ENCODE data around the gene TTLL9.
"Not testable (repeated sequence)": the region's sequence is repeated elsewhere in the genome, so short reads cannot be mapped to it uniquely, and the experiment has no call there.

TTLL9 gene

GRCh38 chr20:31921480-31921879 lies 51.0 kb downstream of the TTLL9 start:
- not testable (repeated sequence) for DNase-seq

DNA sequence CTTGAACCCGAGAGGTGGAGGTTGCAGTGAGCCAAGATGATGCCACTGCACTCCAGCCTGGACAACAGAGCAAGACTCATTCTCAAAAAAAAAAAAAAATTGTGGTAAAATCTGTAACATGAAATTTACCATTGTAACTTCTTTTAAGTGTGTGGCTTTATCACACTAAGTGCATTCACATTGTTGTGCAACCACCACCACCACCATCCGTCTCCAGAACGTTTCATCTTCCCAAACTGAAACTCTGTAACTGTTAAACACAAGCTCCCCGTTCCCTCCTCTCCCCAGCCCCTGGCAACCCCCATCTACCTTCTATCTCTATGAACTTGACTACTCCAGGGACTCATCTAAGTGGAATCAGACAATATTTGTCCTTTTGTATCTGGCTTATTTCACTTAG lies 51.7 kb downstream of the TTLL9 start:
- DNase-seq, result no peak

DNA sequence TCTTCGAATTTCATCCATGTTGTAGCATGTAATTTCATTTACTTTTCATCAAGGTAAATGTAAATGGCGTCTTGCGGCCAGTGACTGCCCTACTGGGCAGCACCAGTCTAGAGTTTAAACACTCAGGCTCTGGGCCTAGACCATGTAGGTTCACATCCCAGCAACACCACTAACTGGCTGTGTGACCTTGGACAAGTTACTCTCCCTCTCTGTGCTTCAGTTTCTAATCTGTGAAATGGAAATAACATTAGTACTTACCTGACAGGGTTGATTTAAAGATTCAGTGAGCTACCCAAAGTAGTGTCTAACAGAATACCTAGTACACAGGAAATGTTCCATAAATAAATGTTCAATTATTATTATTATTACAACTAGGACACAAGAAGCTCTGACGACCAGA lies 52.2 kb downstream of the TTLL9 start:
- no peak for DNase-seq

GRCh38 chr20:31923388-31924331 lies 53.2 kb downstream of the TTLL9 start:
- no peak for DNase-seq

DNA sequence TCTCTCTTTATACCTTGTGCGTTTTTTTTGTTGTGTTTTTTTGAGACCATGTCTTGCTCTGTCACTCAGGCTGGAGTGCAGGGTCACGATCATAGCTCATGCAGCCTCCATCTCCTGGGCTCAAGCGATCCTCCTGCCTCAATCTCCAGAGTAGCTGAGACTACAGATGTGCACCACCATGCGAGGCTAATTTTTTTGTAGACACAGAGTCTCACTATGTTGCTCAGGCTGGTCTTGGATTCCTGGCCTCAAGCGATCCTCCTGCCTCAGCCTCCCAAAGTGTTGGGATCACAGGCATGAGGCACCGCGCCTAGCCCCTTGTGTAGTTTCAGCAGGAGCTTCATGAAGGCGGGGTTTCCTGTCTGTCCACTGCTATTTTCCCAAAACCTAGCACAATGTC lies 54.1 kb downstream of the TTLL9 start:
- no peak for DNase-seq

GRCh38 chr20:31925631-31926030 lies 55.2 kb downstream of the TTLL9 start:
- no peak for DNase-seq

DNA sequence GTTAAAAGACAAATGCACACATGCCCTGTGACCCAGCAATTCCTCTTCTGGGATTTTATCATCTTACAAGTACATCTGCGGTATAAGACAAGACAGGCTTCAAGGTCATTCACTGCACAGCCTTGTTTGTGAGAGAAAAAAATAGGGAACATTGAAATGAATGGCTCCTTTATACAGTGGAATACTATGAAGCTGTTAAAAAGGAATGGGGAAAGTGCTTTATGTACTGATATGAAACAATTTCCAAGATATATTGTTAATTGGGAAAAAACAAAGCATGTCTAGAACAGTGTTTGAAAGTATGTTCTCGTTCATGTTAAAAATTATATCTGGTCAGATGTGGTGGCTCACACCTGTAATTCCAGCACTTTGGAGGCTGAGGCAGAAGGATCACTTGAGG lies 56.1 kb downstream of the TTLL9 start:
- no peak for DNase-seq

GRCh38 chr20:31927627-31928159 lies 57.3 kb downstream of the TTLL9 start:
- DNase-seq, result no peak

- not testable (repeated sequence) for DNase-seq
Measured at GRCh38 chr20:31929631-31930030, 59.2 kb downstream of the TTLL9 start.

GRCh38 chr20:31930779-31931178 lies 60.3 kb downstream of the TTLL9 start:
- no peak for DNase-seq

DNA sequence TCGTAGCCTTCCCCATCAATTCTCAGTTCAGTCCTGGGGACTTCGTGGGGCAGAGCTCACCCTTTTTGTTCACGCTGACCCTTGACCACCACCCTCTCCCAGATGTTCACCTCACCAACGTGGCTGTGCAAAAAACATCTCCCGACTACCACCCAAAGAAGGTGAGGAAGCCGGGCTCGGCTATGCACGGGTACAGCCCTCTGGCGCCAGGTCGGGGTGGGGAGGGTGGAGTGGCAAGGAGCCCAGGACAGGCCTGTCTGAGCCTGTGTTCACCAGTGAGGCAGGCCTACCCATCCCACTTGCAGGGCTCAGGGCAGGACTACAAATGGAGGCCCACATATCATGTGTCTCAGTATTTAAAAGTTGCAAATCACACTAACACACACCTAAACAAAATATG lies 63.3 kb downstream of the TTLL9 start:
- DNase-seq, result no peak

DNA sequence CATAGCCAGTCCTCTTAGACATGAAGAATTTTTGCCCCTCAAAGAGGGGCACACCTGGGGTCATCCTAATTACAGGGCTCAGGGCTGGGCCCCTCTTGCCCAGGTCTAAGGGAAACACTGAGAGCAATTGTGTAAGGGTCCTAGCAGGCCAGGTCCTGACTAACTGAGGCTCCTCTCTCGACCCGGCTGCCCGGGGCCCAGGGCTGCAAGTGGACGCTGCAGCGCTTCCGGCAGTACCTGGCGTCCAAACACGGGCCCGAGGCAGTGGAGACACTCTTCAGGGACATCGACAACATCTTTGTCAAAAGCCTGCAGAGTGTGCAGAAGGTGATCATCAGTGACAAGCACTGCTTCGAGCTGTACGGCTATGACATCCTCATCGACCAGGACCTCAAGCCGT lies 64.1 kb downstream of the TTLL9 start:
- DNase-seq, result no peak

GRCh38 chr20:31934968-31935764 lies 64.7 kb downstream of the TTLL9 start:
- no peak for DNase-seq

DNA sequence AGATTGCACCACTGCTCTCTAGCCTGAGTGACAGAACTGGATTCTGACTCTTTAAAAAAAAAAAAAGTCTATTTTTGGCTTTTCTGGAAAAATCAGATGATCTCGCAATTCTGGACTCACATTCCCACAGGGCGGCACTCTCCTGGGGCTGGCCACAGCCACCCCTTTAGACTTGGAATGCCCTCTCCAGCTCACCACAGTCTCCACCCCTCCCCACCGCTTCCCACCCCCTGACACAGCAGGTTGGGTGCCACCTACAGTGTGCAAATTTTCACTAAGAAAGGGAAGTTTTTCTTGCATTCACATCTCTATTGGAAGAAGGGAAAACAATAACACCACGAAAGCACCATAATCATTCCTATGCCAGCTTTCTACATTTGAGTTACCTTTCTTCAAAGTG lies 66.0 kb downstream of the TTLL9 start:
- DNase-seq, result no peak

GRCh38 chr20:31937820-31938219 lies 67.4 kb downstream of the TTLL9 start:
- DNase-seq, result no peak

GRCh38 chr20:31939661-31940060 lies 69.2 kb downstream of the TTLL9 start:
- DNase-seq, result no peak

DNA sequence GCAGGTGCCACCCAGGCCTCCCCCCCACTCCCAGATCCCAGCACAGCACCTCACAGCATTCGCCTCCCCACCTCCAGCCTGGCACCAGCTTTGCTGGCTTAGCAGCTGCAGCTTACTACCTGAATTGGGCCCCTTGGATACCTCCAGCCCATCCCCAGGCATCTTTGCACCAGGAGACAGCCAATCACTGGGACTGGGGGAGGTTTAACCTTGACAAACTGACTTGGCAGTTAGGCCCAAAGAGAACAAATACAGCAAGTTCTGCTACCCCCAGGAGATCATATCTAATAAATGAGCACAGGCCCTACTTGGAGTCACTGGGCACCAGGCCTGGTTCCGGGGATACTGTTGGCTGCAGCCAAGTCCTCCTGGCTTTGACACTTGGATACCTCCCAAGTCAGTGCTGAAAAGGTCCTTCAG lies 72.6 kb downstream of the TTLL9 start:
- no peak for DNase-seq

- no peak for DNase-seq
Measured at GRCh38 chr20:31945319-31945718, 74.9 kb downstream of the TTLL9 start.

DNA sequence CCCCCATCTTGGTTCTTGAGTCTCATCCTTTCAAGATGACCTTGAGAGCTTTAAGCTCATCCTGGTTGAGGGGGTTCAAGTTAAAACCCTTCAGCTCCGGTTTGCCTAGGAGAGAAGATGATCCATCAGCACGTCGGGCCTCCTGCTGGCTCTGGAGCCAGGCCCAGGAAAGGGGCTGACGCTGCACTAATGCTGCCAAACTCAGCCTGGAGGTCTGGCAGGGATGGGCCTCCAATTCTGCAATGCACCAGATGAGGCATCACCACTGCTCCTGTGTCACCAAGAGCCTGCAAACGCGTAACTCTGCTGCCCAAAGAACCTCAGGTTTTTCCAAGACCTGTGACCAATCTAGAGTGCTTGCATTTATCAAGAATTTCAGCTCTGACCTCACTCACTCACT lies 75.4 kb downstream of the TTLL9 start:
- DNase-seq, result no peak

DNA sequence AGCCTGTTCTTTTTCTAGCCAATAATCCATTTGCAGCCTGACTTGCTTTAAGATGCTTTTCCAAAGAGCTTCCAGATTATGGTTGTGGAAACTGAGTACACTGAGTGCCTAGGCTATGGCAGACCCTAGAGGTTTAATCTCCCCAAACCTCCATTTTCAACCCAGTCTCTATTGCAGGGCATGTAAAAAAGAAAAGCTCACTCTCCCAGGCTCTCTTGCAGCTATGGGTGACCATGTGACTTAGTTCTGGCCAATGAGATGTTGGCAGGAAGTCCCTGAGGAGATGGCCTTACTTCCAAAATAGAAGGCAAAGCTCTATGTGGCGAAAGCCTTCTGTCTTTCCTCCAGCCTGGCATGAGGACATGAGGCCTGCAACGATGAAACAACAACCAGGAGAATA lies 77.6 kb downstream of the TTLL9 start:
- no peak for DNase-seq

DNA sequence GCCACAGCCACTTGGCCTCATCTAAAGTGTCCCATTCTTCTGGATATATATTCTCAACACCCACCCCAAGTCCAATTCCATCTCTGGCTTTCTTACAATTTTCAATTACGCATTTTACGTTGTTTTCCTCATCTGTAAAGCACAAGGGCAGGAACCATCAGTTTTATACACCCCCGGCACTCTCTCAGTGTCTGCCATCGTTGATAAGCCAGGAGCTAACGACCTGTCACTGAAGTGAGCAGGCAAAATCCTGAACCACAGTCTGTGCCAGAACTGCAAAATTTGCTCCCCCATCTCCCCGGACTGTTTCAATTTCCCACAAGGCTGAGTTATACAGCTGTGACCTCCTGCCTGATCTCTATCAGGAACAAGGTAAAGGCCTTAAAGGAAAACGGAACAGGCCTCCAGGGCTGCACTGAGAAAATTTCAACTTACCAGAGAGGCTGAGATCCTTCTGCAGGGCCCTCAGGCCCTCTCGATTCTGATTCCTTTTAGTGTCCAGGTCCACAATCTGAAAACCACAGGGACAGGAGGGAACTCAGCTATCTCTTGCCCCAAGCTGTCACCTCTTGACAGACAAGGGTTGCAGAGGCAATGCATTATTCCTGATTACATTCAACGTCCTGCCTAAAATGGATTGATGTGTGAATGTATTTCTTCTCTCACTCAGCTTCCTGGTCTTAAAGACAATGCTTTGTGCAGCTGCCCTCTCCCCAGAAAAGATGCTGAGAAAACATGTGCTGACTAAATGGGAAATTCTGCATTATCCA lies 79.6 kb downstream of the TTLL9 start:
- no peak for DNase-seq

- DNase-seq, result no peak
Measured at GRCh38 chr20:31951203-31951529, 80.7 kb downstream of the TTLL9 start.

Data from NCI-H1105 treated with DMSO at 0.1 percent for 48 hours (cell line).